Measurements from ENCODE around the gene TRIM49C.
"Not testable (repeated sequence)": the region's sequence is repeated elsewhere in the genome, so short reads cannot be mapped to it uniquely, and the experiment has no call there.

TRIM49C gene, protein sequence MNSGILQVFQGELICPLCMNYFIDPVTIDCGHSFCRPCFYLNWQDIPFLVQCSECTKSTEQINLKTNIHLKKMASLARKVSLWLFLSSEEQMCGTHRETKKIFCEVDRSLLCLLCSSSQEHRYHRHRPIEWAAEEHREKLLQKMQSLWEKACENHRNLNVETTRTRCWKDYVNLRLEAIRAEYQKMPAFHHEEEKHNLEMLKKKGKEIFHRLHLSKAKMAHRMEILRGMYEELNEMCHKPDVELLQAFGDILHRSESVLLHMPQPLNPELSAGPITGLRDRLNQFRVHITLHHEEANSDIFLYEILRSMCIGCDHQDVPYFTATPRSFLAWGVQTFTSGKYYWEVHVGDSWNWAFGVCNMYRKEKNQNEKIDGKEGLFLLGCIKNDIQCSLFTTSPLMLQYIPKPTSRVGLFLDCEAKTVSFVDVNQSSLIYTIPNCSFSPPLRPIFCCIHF
- 0 to 0.12 (median 0) reads per million in 4 donors for total RNA-seq

DNA sequence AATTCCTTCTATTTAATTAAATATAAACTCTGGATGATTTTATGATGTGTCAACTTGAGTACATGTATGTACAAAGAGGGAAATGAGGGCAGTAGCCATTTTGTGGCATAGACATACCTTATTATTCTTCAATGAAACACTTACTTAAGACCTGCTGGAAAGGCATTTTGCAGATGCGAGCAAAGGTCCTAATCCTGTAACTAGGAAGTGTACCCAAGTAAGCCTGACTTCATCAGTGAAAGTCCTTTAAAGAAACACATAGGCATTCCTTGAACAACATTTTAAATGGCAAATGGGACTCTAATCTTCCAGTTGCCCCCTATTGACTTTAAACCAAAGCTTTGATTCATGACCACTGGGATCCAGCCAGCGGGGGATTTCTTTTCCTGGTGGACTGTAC, at the start of gene TRIM49C:
TRIM49C (plus strand) TSS at position 301 of the 400 bp plus-strand sequence. CDS start 4,106 bp downstream, outside the sequence.
- DNase-seq = not testable (repeated sequence)

DNA sequence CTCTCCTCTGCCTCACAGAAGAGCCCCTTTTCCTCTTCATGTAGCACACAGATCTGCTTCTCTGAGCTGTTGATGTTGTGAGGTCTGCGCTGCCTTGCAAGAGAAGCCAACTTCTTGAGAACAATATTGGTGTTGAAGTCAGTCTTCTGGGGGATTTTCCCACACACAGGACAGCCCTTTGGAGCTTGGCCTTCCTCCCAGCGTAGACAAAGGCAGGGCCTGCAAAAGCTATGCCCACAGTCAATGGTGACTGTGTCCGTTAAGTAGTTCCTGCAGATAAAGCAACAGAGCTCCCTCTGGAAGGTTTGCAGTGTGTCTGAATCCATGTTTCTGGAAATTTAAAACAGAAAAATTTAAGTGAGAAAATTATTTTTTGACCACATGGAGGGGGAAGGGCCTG, 6.7 kb upstream of the TRIM49C start:
- DNase-seq = not testable (repeated sequence)

DNA sequence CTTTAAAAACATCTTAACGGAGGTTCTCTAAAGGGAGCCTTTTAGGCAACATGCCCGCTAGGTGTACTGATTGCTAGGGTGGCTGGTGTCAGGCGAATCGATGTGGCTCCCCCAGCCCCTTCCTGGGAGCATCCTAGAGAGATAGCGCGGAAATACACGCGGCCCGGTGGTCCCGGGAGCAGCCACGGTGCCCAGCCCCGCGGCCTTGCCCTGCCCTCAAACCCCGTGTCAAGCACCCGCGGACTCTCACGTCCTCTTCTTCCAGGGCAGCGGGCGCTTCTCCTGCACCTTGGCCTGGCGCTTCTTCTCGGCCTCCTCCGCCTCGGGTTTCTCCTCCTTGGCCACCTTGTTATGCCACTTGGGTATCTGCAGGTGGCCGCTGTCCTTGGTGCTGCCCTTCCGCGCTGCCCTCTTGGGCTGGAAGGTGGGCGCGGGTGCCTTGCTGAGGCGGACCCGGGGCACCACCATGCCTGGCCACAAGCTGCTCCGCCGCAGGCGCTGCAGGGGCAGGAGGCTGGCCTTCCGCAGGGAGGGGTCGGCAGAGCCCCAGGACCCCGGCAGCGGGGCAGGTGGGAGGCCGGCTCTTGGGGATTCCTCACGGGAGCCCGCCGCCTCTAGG, 20.8 kb downstream of the TRIM49C start:
- DNase-seq = not testable (repeated sequence)

DNA sequence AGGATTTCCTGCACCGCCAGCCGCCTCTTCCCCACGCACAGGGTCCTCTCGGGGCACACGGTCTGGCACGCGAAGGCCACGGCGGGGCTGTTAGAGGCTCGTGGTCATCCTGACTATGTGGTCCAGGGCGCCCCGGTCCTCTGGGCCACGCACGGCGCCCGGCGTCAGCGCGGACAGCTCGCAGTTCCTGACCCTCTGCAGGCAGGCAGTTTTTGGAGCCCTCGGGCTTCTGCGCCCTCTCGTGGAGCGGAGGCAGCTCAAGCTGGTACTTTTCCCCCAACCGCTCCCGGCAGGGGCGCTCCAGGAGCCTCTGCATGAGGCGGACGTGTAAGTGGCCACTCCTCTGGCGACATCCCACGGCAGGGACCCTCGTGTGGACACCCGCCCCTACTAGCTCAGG, 21.4 kb downstream of the TRIM49C start:
- DNase-seq = not testable (repeated sequence)

- not testable (repeated sequence) for DNase-seq
Observed at GRCh38 chr11:90053545-90053944, 22.6 kb downstream of the TRIM49C start.

DNA sequence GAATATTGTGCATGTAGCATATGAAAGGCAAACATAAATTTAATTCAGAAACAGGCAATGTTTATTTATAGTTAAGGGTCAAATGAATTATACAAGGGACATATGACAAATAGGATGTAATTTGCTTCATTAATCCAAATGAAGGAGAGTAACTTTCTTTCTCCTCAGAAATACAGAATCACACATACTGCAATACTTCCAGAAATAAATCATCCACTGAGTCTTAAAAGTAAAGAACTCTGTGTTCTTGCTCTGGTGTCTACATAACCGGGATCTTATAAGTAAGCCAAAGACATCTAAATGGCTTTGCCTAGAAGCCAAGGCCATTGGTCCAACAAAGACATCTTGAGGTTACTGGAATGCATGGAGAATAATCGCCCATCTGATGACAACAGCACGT, 54.7 kb downstream of the TRIM49C start, which contains the start of gene UBTFL1:
UBTFL1 (plus strand) TSS at position 301 of the 400 bp plus-strand sequence; CDS start at position 301, 0 bp downstream.
- not testable (repeated sequence) for DNase-seq

GRCh38 chr11:90088731-90089130, 57.8 kb downstream of the TRIM49C start:
- not testable (repeated sequence) for DNase-seq
